Hindlimb muscle (tissue), 1 donor: ENCODE measurements around the gene CDHR3. TPM values are rescaled to one million over a fixed set of nuclear protein-coding genes. Genes with fewer than 3 reads are reported as not detected.
A peak's percentile ranks its signal among the peaks of the same experiment; 100 is the strongest.
"Not testable (repeated sequence)": the region's sequence is repeated elsewhere in the genome, so short reads cannot be mapped to it uniquely, and the experiment has no call there.

Experiments used
- DNase-seq: peaks from one replicate; pipeline ENCODE4 v3.0.0-alpha.2; 2013
- polyA plus RNA-seq: library from polyadenylated mRNA; unstranded; fragments of 120-200 nt; gene quantifications from one replicate; pipeline ENCODE4 v1.2.1, GENCODE V29; 2013; ENCODE audit not compliant: insufficient read length

Gene CDHR3
- polyA plus RNA-seq, 1 donor: 14.9 TPM

DNA sequence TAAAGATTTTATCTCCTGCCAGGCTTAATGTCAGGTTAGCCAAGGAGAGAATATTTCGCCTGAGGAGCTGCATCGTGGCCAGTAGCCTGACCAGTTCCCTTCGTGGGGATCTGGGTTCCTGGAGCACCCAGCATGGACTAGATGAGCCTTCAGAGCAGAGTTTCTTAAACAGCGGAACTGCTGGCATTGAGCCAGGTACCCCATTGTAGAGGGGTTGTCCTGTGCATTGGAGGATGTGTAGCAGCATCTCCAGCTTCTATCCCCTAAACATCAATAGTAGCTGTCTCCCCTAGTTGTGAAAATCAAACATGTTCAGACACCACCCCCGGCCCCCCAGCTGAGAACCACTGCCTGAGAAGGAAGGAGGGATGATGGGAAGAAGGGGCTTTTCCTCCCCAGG lies 36.2 kb downstream of the CDHR3 start:
- DNase-seq: no peak

DNA sequence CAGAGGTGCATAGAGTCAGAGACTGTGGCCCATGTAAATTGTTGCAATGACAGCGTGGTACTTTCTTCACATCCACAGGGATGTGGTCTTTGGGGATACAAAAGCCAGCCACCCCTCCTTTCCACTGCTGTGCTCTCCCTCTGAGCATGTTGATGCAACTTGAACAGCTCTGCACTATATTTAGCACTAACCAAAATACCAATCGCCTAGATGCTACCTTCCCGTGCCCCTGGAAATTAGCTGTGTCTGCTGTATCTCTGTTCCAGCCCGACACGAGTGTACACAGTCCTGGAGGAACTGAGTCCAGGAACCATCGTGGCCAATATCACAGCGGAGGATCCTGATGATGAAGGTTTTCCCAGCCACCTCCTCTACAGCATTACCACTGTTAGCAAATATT lies 38.1 kb downstream of the CDHR3 start:
- no peak for DNase-seq

- DNase-seq: no peak
These were observed 38.8 kb downstream of the CDHR3 start for GRCh38 chr7:106001886-106002285.

GRCh38 chr7:106003525-106004064 lies 40.5 kb downstream of the CDHR3 start:
- no peak for DNase-seq

DNA sequence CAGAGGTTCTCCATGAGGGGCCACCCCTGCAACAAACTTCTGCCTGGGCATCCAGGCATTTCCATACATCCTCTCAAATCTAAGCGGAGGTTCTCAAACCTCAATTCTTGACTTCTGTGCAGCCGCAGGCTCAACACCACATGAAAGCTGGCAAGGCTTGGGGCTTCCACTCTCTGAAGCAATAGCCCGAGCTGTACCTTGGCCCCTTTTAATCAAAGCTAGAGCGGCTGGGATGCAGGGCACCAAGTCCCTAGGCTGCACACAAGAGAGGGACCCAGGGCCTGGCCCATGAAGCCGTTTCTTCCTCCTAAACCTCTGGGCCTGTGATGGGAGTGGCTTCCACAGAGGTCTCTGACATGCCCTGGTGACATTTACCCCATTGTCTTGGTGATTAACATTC lies 43.8 kb downstream of the CDHR3 start:
- no peak for DNase-seq

DNA sequence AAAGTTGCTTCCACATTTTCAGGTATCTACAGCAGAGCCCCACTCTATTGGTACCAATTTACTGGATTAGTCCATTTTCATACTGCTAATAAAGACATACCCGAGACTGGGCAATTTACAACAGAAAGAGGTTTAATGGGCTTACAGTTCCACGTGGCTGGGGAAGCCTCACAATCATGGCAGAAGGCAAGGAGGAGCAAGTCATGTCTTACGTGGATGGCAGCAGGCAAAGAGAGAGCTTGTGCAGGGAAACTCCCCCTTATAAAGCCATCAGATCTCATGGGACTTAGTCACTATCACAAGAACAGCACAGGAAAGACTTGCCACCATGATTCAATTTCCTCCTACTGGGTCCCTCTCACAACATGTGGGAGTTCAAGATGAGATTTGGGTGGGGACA lies 44.7 kb downstream of the CDHR3 start:
- not testable (repeated sequence) for DNase-seq

DNA sequence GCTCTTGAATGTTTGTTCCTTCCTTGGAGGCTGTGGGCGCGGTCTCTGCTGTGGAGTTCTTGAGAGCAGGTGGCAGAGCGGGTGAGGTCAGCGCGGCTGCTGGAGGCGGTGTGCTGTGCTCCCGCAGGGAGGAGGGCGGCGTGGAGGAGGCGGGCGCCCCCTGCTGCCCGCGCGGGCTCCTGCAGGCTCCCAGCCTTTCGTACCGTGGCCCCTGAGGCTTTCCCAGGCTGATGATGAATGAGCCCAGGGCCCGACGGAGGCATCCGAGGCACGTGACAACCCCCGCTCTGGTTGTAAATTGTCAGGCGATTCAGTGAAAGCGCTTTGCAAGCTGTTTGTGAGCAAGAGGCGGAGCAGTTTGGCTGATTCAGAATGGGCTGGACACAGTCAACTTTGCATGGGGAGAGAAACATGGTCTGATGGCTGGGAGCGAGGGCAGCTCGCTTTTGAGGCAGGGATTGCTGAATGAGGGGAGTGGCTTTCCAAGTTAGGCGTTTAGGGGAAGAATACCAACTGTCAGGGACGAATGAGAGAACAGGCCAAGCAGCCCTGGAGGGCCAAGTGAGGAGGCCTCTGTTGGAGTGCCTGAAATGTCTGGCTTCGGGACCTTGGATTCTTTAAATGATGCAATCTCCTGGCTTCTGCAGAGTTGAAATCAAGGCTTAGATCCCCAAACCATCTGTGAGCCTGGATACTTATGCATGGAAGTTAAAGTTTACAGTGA lies 46.6 kb downstream of the CDHR3 start:
- DNase-seq: peak; percentile 87

- no peak for DNase-seq
These were observed 47.3 kb downstream of the CDHR3 start for GRCh38 chr7:106010331-106010730.

GRCh38 chr7:106010866-106011265 lies 47.8 kb downstream of the CDHR3 start:
- DNase-seq: no peak

DNA sequence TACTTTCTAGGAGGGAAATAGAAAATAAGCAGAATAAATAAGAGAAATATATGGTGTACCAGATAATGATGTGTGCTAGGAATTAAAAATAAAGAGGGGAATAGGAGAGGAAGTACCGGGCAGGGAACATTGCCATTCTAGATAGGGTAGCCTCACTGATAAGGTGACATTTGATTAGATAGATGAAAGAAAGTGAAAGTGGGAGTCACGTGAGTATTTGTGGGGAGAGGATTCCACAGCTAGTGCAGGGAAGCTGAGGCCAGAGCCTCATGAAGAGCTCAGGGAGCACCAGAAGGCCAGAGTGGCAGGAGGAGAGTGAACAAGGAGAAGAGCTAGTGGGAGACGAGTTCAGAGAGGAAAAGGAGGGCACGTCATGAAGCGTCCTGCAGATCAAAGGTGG lies 49.1 kb downstream of the CDHR3 start:
- DNase-seq: no peak

DNA sequence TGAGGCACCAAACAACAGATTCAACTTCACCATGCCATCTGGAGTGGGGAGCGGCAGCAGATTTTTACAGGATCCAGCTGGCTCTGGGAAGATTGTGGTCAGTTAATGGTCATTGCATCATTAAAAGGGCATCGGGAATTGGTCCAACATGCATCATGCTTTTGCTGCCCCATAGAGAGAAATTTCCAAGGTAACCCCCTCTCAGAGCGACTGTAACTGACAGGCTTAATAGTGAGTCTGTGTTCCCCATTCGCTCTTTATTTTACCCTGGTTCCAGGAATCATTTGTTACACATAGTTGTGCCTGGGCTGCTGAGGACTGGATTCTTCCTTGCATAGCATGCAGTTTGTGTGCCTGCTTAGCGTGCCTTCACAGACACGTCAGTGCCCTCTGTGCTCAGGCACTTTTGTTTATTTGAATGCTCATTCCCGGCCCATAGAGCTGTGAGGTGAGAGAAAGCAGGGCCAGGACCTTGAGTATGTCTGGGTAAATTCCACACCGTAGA lies 49.9 kb downstream of the CDHR3 start:
- no peak for DNase-seq

DNA sequence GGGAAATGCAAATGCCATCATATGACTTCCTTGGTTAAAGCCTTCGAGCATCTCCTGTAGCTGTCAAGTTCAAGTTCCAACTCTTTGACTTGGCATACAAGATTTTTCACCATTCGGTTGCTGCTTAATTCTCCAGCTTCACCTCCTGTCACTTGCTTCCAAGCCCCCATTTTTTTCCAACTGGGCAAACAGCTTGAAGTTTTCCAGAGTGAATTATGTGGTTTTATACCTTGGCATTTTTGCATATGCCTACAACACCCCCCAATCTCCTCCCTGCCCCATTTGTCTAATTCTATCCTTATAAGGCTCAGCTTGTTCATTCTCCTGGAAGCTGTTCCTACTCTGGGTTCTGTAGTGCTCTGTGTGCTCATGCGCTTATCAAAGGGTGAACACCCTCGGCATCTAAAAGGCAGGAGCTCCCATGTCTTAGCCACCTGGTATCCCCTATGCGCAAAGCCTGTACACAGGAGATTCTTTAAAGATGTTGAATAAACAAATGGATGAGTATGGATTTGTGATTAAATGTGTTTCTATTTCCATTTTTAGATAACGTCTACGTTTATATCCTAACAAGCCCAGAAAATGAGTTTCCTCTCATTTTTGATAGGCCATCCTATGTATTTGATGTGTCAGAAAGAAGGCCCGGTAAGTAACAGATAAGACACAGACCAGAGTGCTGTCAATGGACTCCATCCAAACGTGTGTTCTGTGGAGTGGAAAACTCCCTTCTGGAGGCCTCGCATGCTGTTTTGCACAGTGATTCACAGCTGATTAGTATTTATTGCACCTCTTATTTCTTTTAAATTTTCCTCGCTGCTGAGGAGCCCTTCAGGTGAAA lies 52.5 kb downstream of the CDHR3 start:
- no peak for DNase-seq

DNA sequence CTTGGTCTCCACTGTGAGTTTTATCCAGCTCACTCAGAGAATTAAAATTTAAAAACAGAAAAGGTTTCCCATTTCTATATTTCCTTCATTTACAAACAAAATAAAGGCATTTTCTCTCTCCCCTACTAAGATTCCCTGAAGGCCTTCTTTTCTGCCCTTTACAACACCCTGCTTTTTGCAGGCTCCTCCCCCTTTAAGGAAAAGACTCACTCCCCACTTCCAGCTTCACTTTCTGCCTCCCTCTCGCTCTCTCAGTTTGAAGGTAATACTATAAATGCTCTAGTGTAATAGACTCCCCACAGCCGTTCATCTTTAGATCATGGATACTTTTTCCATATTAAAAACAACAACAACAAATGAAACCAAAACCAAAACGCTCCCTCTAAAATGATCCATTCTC lies 53.3 kb downstream of the CDHR3 start:
- DNase-seq: no peak

GRCh38 chr7:106017657-106018056 lies 54.6 kb downstream of the CDHR3 start:
- DNase-seq: no peak

DNA sequence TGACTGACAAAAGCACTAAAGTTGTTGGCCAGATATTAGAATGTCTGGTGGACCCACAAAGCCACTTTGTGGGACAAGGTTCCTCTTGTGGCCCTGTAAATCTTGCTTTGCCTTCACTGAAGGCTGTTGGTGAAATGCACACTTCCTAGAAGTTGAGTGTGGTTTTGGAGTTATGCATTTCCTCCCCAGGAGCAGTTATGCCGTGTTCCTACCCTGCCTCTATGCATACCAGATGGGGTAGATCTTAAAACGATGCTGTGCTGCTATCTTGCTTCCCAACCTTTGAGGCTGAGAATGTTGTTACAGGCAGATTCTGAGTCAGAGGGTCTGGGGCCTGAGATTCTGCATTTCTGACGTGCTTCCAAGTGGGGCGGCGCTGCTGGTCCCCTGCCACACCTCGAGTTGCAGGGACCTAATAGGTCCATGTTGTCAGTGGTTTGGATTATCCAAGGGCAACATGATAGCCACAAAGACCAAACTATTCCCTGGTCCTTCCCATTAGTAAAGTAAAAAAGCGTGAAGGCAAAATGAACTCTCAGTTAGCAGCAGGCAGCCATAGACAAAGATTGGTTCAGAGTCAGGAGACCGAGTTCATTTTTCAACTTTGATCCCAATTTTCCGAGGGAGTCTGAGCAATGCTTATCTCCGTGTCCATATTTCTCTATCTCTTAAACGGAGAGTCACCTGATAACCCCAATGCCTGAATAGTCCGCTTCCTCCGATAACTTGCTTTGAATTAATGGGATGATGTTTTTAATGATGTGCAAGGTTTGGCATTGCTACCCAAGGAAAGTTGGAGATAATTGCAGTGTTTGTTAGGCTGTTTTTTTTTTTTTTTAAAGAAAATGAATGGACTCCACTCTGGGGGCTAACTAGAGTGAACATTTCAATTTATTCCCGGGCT lies 55.8 kb downstream of the CDHR3 start:
- no peak for DNase-seq

DNA sequence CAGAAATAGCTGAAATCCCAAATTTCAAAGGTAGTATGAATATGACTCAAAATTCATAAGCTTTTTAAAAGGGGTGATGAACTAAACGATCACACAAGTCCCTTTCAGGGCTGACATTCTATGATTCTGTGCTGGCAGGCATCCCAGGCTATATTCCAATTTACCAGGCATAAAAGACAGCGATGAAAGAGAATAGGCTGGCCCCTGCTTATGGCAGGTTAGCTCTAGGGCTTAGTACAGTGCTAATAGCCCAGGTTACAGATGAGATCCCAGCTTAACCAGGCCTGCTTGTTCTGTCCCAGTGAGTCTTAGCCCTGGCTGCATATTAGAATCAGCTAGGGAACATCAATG lies 56.4 kb downstream of the CDHR3 start:
- no peak for DNase-seq

DNA sequence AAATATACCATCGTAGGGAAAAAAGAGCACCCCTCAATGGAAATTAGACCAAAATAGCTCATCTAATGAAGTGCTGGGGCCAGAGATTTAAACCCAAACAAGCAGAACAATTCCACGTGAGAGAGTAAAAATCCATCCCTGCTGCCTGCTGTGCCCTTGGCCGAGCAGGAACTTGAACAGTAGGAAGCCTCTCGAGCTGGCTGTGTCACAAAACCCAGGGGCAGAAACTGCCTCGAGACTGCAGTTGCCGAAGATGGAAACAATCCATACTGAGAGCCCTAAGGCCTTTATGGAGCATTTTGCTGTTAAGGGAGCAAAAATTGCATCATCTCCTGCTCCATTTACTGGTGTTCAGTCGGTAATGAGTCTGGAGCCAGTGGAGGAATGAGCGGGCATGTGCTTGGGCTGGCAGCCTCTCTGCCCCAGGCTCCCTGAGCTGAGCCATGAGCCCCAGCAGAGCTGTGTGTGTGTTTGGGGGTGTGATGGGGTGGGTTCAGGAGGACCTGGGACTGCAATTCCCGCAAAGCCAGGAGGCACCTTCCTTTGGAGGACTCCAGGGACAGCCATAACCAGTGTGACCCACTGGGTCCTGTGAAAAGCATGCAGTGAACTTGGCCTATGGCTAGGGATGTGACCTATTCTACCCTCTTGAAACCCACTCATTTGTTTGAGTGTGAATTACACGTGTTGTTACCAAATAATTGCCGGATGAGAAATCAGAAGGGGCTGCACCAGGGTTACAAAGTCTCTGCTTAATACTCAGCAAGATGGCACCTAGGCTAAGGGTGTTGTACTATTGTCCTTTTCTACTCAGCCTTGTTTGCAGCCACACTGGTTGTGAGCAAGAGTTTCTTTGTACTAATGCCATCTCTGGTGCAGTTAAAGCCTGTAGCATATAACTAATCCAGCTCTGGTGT lies 58.3 kb downstream of the CDHR3 start:
- DNase-seq: no peak

DNA sequence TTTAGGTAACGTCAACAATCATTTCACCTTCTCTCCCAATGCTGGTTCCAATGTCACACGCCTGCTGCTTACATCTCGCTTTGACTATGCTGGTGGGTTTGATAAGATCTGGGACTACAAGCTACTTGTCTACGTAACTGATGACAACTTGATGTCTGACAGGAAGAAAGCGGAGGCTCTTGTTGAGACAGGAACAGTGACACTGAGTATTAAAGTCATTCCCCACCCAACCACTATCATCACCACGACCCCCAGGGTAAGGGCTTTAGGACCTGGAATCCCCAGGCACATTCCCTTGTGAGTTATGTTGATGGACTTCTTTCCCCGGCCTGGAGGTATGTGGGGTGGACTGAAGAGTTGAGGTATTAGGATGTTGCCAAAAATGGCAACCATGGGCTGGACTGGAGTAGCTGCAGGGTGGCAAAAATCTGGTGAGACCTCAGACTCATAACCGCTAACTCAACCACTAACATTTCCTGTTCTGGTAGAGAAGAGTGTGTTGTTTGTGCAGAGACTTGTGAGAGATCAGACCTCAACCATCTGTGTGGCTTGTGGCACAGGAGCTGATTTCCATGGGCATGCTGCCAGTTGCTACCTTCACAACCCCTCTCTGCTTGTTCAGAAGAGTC lies 59.2 kb downstream of the CDHR3 start:
- no peak for DNase-seq

DNA sequence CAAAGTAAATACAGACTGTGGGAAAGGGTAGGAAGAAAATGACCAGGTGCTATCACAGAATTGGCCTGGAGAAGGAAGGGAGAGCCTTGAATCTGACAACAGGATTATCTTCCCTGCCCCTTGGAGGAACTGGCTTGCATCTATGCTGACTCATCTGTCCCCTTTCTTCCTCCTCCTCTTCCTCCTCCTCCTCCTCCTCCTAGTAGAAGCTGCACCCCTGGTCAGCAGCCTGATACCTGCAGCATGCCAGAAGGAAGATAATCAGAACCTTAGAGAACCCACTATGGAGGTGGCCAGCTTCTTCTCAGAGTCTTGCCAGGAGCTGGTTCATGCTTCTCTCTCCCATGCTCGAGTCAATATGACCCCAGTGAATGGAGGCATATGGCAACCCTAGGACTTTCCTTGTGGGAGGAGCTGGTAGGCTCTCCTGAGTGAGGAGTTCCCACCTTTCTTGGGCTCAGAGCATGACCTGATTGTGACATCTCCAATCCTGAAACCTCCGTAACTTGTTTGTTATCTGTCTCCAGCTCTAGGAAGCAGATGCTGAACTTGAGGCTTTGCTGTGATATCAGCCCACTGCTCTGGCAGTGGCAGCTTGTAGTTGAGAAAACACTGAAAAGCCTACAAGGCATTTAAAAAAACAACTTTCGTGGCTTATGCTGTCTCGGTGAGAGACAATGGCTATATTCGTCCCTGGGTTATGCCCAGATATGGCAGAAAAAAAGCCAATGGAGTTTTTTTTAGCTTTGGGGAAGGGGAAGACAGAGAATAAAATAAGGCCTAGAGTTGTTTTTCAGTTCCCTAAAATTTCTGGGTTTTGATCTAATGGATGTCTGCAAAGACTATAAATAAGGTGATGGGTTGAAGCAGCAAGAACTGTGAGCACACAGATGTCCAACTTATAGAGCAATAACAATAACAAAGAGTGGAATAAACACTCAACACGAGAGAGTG lies 60.6 kb downstream of the CDHR3 start:
- DNase-seq: no peak

GRCh38 chr7:106026101-106026500 lies 63.0 kb downstream of the CDHR3 start:
- DNase-seq: no peak
